Measurements from ENCODE around the gene ASXL1. TPM values are rescaled to one million over a fixed set of nuclear protein-coding genes. Genes with fewer than 3 reads are reported as not detected.

Gene ASXL1
- total and polyA plus RNA-seq, 9 of the 15 experiments (the other 6 are each of a cell fraction or from before 2014, with no cell fraction given) = 6.5 to 65.3 (median 32.3) TPM

- no peak for TF ChIP-seq USF1 (CRISPR knock-in tag; IDR thresholded peaks at IDR 0.05)
- TF ChIP-seq, protein P1, sequence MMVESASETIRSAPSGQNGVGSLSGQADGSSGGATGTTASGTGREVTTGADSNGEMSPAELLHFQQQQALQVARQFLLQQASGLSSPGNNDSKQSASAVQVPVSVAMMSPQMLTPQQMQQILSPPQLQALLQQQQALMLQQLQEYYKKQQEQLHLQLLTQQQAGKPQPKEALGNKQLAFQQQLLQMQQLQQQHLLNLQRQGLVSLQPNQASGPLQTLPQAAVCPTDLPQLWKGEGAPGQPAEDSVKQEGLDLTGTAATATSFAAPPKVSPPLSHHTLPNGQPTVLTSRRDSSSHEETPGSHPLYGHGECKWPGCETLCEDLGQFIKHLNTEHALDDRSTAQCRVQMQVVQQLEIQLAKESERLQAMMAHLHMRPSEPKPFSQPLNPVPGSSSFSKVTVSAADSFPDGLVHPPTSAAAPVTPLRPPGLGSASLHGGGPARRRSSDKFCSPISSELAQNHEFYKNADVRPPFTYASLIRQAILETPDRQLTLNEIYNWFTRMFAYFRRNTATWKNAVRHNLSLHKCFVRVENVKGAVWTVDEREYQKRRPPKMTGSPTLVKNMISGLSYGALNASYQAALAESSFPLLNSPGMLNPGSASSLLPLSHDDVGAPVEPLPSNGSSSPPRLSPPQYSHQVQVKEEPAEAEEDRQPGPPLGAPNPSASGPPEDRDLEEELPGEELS (CRISPR knock-in tag; IDR thresholded peaks at IDR 0.05; ENCODE audit: borderline replicate concordance) = no peak
- TF ChIP-seq MTA3 (IDR thresholded peaks at IDR 0.05; ENCODE audit: borderline replicate concordance) = no peak
- 0 out of 2 replicates have a peak, but pooled peaks have one; percentile 26 for TF ChIP-seq NKRF (IDR thresholded peaks at IDR 0.05; ENCODE audit: borderline replicate concordance)
- TF ChIP-seq, protein P2, sequence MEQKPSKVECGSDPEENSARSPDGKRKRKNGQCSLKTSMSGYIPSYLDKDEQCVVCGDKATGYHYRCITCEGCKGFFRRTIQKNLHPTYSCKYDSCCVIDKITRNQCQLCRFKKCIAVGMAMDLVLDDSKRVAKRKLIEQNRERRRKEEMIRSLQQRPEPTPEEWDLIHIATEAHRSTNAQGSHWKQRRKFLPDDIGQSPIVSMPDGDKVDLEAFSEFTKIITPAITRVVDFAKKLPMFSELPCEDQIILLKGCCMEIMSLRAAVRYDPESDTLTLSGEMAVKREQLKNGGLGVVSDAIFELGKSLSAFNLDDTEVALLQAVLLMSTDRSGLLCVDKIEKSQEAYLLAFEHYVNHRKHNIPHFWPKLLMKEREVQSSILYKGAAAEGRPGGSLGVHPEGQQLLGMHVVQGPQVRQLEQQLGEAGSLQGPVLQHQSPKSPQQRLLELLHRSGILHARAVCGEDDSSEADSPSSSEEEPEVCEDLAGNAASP (IDR thresholded peaks at IDR 0.05) = no peak
- peak; percentile 24; the same call in 1 of the 2 replicates for TF ChIP-seq JUND (IDR thresholded peaks at IDR 0.05; ENCODE audit: borderline replicate concordance, low read depth, low read length)
- 0 out of 3 replicates have a peak, but pooled peaks have one; percentile 14 for TF ChIP-seq JUND (tag; IDR thresholded peaks at IDR 0.05; ENCODE audit: borderline replicate concordance, low read depth, low read length)
- no peak for TF ChIP-seq ZBED1 (IDR thresholded peaks at IDR 0.05)
- no peak for TF ChIP-seq TRIM28 (IDR thresholded peaks at IDR 0.05)
- no peak for TF ChIP-seq DDX20 (tag; IDR thresholded peaks at IDR 0.05; ENCODE audit: low read depth)
- TF ChIP-seq, protein P3, sequence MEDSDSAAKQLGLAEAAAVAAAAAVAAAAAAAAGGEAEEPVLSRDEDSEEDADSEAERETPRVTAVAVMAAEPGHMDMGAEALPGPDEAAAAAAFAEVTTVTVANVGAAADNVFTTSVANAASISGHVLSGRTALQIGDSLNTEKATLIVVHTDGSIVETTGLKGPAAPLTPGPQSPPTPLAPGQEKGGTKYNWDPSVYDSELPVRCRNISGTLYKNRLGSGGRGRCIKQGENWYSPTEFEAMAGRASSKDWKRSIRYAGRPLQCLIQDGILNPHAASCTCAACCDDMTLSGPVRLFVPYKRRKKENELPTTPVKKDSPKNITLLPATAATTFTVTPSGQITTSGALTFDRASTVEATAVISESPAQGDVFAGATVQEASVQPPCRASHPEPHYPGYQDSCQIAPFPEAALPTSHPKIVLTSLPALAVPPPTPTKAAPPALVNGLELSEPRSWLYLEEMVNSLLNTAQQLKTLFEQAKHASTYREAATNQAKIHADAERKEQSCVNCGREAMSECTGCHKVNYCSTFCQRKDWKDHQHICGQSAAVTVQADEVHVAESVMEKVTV (CRISPR knock-in tag; IDR thresholded peaks at IDR 0.05) = 0 out of 2 replicates have a peak, but pooled peaks have one; percentile 27
- TF ChIP-seq, protein P4, sequence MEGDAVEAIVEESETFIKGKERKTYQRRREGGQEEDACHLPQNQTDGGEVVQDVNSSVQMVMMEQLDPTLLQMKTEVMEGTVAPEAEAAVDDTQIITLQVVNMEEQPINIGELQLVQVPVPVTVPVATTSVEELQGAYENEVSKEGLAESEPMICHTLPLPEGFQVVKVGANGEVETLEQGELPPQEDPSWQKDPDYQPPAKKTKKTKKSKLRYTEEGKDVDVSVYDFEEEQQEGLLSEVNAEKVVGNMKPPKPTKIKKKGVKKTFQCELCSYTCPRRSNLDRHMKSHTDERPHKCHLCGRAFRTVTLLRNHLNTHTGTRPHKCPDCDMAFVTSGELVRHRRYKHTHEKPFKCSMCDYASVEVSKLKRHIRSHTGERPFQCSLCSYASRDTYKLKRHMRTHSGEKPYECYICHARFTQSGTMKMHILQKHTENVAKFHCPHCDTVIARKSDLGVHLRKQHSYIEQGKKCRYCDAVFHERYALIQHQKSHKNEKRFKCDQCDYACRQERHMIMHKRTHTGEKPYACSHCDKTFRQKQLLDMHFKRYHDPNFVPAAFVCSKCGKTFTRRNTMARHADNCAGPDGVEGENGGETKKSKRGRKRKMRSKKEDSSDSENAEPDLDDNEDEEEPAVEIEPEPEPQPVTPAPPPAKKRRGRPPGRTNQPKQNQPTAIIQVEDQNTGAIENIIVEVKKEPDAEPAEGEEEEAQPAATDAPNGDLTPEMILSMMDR (IDR thresholded peaks at IDR 0.05 in 2 of 3, conservative IDR thresholded peaks at IDR 0.05 in 1 of 3; ENCODE audit: insufficient read depth in 2 of 3, low read depth in 1 of 3, low read length in 3 of 3) = peak; percentile 67 to 80 (median 76)
- no peak for TF ChIP-seq IRF1 (CRISPR knock-in tag; IDR thresholded peaks at IDR 0.05; ENCODE audit: borderline replicate concordance)
- TF ChIP-seq ZNF165 (CRISPR knock-in tag; IDR thresholded peaks at IDR 0.05; ENCODE audit: borderline replicate concordance) = no peak
- no peak for TF ChIP-seq ZFX (CRISPR knock-in tag; IDR thresholded peaks at IDR 0.05)
Measured at GRCh38 chr20:32484958-32485769, 127.0 kb downstream of the ASXL1 start (continued).
